ENCODE results near the gene ANO9.

GRCh38 chr11:474914-475506, 33.2 kb upstream of the ANO9 start:
- TF ChIP-seq, protein P1, sequence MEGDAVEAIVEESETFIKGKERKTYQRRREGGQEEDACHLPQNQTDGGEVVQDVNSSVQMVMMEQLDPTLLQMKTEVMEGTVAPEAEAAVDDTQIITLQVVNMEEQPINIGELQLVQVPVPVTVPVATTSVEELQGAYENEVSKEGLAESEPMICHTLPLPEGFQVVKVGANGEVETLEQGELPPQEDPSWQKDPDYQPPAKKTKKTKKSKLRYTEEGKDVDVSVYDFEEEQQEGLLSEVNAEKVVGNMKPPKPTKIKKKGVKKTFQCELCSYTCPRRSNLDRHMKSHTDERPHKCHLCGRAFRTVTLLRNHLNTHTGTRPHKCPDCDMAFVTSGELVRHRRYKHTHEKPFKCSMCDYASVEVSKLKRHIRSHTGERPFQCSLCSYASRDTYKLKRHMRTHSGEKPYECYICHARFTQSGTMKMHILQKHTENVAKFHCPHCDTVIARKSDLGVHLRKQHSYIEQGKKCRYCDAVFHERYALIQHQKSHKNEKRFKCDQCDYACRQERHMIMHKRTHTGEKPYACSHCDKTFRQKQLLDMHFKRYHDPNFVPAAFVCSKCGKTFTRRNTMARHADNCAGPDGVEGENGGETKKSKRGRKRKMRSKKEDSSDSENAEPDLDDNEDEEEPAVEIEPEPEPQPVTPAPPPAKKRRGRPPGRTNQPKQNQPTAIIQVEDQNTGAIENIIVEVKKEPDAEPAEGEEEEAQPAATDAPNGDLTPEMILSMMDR (conservative IDR thresholded peaks at IDR 0.05; ENCODE audit: low read depth, low read length) = no peak
- TF ChIP-seq EZH2 (IDR thresholded peaks at IDR 0.05; ENCODE audit: low read length, unreplicated experiment) (no peak), EZH2phosphoT487 (IDR thresholded peaks at IDR 0.05; ENCODE audit: borderline replicate concordance, low read length) (no peak)
